B cell (primary cell): ENCODE results near the gene MAML3. TPM values are rescaled to one million over a fixed set of nuclear protein-coding genes. Genes with fewer than 3 reads are reported as not detected.

Source experiments
- ATAC-seq: fragments of 200-7000 bp; cut with Tn5 transposase; one replicate; pipeline ENCODE4 v1.10.0; 2021; ENCODE audit warnings: low read depth, mild to moderate bottlenecking, moderate number of reproducible peaks, moderate library complexity
- CTCF ChIA-PET: fragments of 350-600 bp; sonication (Branson Sonifier 250); formaldehyde crosslinking; loops from one replicate; lab custom pipeline; 2021; ENCODE audit warnings: antibody characterized with exemption, inconsistent platforms; lab: Charles Lee
- POLR2A ChIA-PET: fragments of 350-600 bp; sonication (Branson Sonifier 250); formaldehyde crosslinking; loops from one replicate; lab custom pipeline; 2021; ENCODE audit warnings: antibody characterized with exemption; lab: Charles Lee
- DNase-seq: peaks from one replicate; pipeline ENCODE4 v3.0.0; 2013
- H2AFZ ChIP-seq: 2 replicates; pipeline ENCODE4 v1.6.1; 2012; ENCODE audit warnings: mild to moderate bottlenecking, low read depth, low read length; ENCODE audit not compliant: insufficient read depth, poor library complexity, severe bottlenecking
- H3K27ac ChIP-seq, 2 donors: 1 replicate in 1 of 2; 2 replicates in 1 of 2; pipeline ENCODE4 v1.5.1; 2012 to 2013; ENCODE audit warnings: low read length in 2 of 2, mild to moderate bottlenecking in 2 of 2, moderate library complexity in 1 of 2
- H3K27me3 ChIP-seq, 4 experiments: fragments of 200-600 bp in 1 of 4; sonication (generic) in 1 of 4; replicated peaks in 1 of 4; 1 replicate in 2 of 4; 2 replicates in 2 of 4; pipeline versions ENCODE4 v1.6.1 to v1.7.0; 2013 to 2016; ENCODE audit warnings: low read length in 3 of 4, mild to moderate bottlenecking in 2 of 4, mixed read lengths in 1 of 4, moderate library complexity in 1 of 4; ENCODE audit not compliant: insufficient read depth in 4 of 4, control insufficient read depth in 3 of 4; ENCODE audit errors: control extremely low read depth in 1 of 4
- H3K36me3 ChIP-seq, 2 experiments: replicated peaks in 1 of 2; 1 replicate in 1 of 2; 2 replicates in 1 of 2; pipeline versions ENCODE4 v1.6.1 to v1.7.1; 2013; ENCODE audit warnings: low read length in 1 of 2; ENCODE audit not compliant: insufficient read depth in 2 of 2, control insufficient read depth in 1 of 2; ENCODE audit errors: control extremely low read depth in 1 of 2, extremely low read depth in 1 of 2
- H3K4me1 ChIP-seq, 2 donors: fragments of 200-600 bp in 1 of 2; sonication (generic) in 1 of 2; 1 replicate in 1 of 2; 2 replicates in 1 of 2; pipeline versions ENCODE4 v1.5.1 to v1.6.1; 2013 to 2017; ENCODE audit warnings: low read length in 2 of 2; ENCODE audit not compliant: control insufficient read depth in 2 of 2, insufficient read depth in 2 of 2
- H3K4me2 ChIP-seq: replicated peaks from 2 replicates; pipeline ENCODE3; 2012; ENCODE audit warnings: mild to moderate bottlenecking, low read depth, low read length; ENCODE audit not compliant: poor library complexity, severe bottlenecking
- H3K4me3 ChIP-seq, 5 experiments: fragments of 200-600 bp in 1 of 5; sonication (generic) in 1 of 5; 1 replicate in 3 of 5; 2 replicates in 2 of 5; pipeline versions ENCODE4 v1.5.1 to v1.7.0; 2011 to 2016; ENCODE audit warnings: low read length in 4 of 5, mild to moderate bottlenecking in 4 of 5, low read depth in 2 of 5, control low read depth in 1 of 5, moderate library complexity in 1 of 5; ENCODE audit not compliant: insufficient read depth in 1 of 5; ENCODE audit errors: control extremely low read depth in 1 of 5, extremely low read depth in 1 of 5
- H3K79me2 ChIP-seq: fragments of 200-600 bp; sonication (generic); one replicate; pipeline ENCODE4 v1.6.0; 2016; ENCODE audit warnings: low read length; ENCODE audit not compliant: control insufficient read depth, insufficient read depth
- H3K9ac ChIP-seq: fragments of 200-600 bp; sonication (generic); 2 replicates; pipeline ENCODE4 v1.6.1; 2017; ENCODE audit warnings: mild to moderate bottlenecking, low read length, moderate library complexity
- H3K9me3 ChIP-seq, 3 donors: one replicate each; pipeline versions ENCODE4 v1.6.1 to v1.7.1; 2013; ENCODE audit warnings: low read length in 2 of 3; ENCODE audit not compliant: control insufficient read depth in 2 of 3, insufficient read depth in 1 of 3; ENCODE audit errors: control extremely low read depth in 1 of 3
- H4K20me1 ChIP-seq: 2 replicates; pipeline ENCODE4 v1.6.0; 2012; ENCODE audit warnings: mild to moderate bottlenecking, low read length; ENCODE audit not compliant: insufficient read depth, control insufficient read depth, poor library complexity, severe bottlenecking
- H3K27ac Mint-ChIP-seq: one replicate; pipeline ENCODE4 v1.8.0; 2021; ENCODE audit warnings: mixed read lengths
- H3K27me3 Mint-ChIP-seq: one replicate; pipeline ENCODE4 v1.8.0; 2021; ENCODE audit warnings: mixed read lengths
- H3K4me1 Mint-ChIP-seq: one replicate; pipeline ENCODE4 v1.8.0; 2021; ENCODE audit warnings: mixed read lengths
- H3K4me3 Mint-ChIP-seq: one replicate; pipeline ENCODE4 v1.8.0; 2021; ENCODE audit warnings: mixed read lengths
- H3K9me3 Mint-ChIP-seq: one replicate; pipeline ENCODE4 v1.8.0; 2022; ENCODE audit warnings: mixed read lengths; ENCODE audit not compliant: insufficient read depth
- EZH2 ChIP-seq: IDR thresholded peaks from 2 replicates; pipeline ENCODE4 v1.6.1; 2012; ENCODE audit warnings: borderline replicate concordance, low read depth, mild to moderate bottlenecking, moderate library complexity, low read length; ENCODE audit not compliant: insufficient read depth, poor library complexity, severe bottlenecking
- WGBS: methylation state at CpG from one replicate; pipeline ENCODE4 v1.1.5; 2013; ENCODE audit warnings: missing lambda C conversion rate; ENCODE audit not compliant: insufficient coverage; 5-methylcytosine and 5-hydroxymethylcytosine counted together
- intact Hi-C: fragments of 100-400 bp; cut with micrococcal nuclease; formaldehyde crosslinking; loops from one replicate; pipeline ENCODE4 v1.10.0; 2022
- polyA plus RNA-seq: library from polyadenylated mRNA; depleted of rRNA; stranded (reverse); fragments of >200 nt; gene quantifications from 2 replicates; pipeline ENCODE4 v1.2.3, GENCODE V29; 2012
- total RNA-seq, 2 donors: library from RNA; stranded (reverse); fragments of 120-200 nt in 1 of 2; gene quantifications; 1 replicate in 1 of 2; 2 replicates in 1 of 2; pipeline versions ENCODE4 v1.2.3 to v1.2.4, GENCODE V29; 2013 to 2022
- TF ChIP-seq, protein P1 (sequence below): fragments of 200-600 bp; IDR thresholded peaks from one replicate; pipeline ENCODE4 v1.8.0; 2022; ENCODE audit warnings: antibody characterized with exemption, mild to moderate bottlenecking

Gene MAML3
- total and polyA plus RNA-seq, 2 donors (not counting 1 experiment from before 2014, with no cell fraction given) = 0.94 to 5.3 TPM

GRCh38 chr4:140090215-140090731 is 63.7 kb downstream of the MAML3 start:
- Mint-ChIP-seq H3K4me1 (peaks cover 26% of the 10 kb centered on the region), H3K9me3 (no peaks in the 10 kb centered on the region), H3K27ac (no peak overlapping the region), H3K27me3 (peaks cover 25% of the 10 kb centered on the region), H3K4me3 (no peak overlapping the region)
- peaks cover 5% of the 10 kb centered on the region for H3K79me2 ChIP-seq
- ATAC-seq = no peak
- H3K4me2 ChIP-seq = no peak overlapping the region
- H3K36me3 ChIP-seq = no peaks in the 10 kb centered on the region
- ChIA-PET CTCF (interaction anchor here (1.4 kb wide), 1 partner anchor 38 kb away, joined by 3 read pairs; no protein-coding TSS in a partner anchor), POLR2A (no interaction called here)
- H3K4me3 ChIP-seq = no peak overlapping the region
- TF ChIP-seq, protein P1, sequence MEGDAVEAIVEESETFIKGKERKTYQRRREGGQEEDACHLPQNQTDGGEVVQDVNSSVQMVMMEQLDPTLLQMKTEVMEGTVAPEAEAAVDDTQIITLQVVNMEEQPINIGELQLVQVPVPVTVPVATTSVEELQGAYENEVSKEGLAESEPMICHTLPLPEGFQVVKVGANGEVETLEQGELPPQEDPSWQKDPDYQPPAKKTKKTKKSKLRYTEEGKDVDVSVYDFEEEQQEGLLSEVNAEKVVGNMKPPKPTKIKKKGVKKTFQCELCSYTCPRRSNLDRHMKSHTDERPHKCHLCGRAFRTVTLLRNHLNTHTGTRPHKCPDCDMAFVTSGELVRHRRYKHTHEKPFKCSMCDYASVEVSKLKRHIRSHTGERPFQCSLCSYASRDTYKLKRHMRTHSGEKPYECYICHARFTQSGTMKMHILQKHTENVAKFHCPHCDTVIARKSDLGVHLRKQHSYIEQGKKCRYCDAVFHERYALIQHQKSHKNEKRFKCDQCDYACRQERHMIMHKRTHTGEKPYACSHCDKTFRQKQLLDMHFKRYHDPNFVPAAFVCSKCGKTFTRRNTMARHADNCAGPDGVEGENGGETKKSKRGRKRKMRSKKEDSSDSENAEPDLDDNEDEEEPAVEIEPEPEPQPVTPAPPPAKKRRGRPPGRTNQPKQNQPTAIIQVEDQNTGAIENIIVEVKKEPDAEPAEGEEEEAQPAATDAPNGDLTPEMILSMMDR = no peak
- no peak for TF ChIP-seq EZH2
- no peak overlapping the region for H2AFZ ChIP-seq
- no peak overlapping the region for H3K27ac ChIP-seq
- H3K9ac ChIP-seq = no peak overlapping the region
- WGBS = 33% methylated on average over 3 of the region's 5 CpGs
- intact Hi-C loops = no loop called here
- DNase-seq = no peak
- H3K27me3 ChIP-seq = no peaks in the 10 kb centered on the region
- H3K4me1 ChIP-seq = peaks cover 18 to 24% of the 10 kb centered on the region in 2 donors
- no peaks in the 10 kb centered on the region for H4K20me1 ChIP-seq
- no peaks in the 10 kb centered on the region for H3K9me3 ChIP-seq

DNA sequence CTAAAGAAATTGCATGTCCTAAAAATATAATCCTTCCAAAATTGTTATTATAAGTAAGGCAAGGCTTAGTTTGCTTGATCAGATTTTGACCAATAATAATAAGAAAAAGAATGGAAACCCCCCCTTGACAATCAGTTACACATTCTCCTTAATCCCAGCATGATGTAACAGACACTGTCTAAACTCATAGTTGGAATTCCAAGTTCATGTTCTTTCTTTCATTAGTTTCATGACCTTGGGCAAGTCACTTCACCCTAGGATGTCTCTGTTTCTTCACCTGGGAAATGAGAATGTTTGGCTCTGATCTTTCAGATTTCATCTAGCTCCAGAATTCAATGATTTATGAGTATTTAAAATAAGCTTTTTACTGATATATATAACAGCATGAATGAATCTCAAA is 64.8 kb downstream of the MAML3 start:
- peaks cover 5% of the 10 kb centered on the region for H3K79me2 ChIP-seq

More for the DNA sequence above, 64.8 kb downstream of the MAML3 start:
- Histone ChIP-seq H2AFZ (no peak overlapping the region), H3K27ac (no peak overlapping the region), H4K20me1 (no peaks in the 10 kb centered on the region), H3K27me3 (no peaks in the 10 kb centered on the region), H3K4me2 (no peak overlapping the region), H3K4me1 (peaks cover 7 to 13% of the 10 kb centered on the region in 2 donors), H3K4me3 (no peak overlapping the region), H3K36me3 (no peaks in the 10 kb centered on the region), H3K9ac (no peak overlapping the region), H3K9me3 (no peaks in the 10 kb centered on the region)
- no peak overlapping the region for H3K27ac Mint-ChIP-seq
- DNase-seq (no peak), ATAC-seq (no peak)
- peaks cover 25% of the 10 kb centered on the region for H3K27me3 Mint-ChIP-seq
- H3K4me1 Mint-ChIP-seq = peaks cover 16% of the 10 kb centered on the region
- intact Hi-C loops = no loop called here
- H3K9me3 Mint-ChIP-seq = no peaks in the 10 kb centered on the region
- POLR2A ChIA-PET = no interaction called here
- no peak for TF ChIP-seq EZH2
- TF ChIP-seq, protein P1 = no peak
- no peak overlapping the region for H3K4me3 Mint-ChIP-seq
- CTCF ChIA-PET = interaction anchor here (1.4 kb wide), 1 partner anchor 37 kb away, joined by 3 read pairs; no protein-coding TSS in a partner anchor
